Chondrocyte (in vitro differentiated cells): ENCODE measurements around the gene FOXP3. TPM values are rescaled to one million over a fixed set of nuclear protein-coding genes. Genes with fewer than 3 reads are reported as not detected.
"Not testable (repeated sequence)": the region's sequence is repeated elsewhere in the genome, so short reads cannot be mapped to it uniquely, and the experiment has no call there.

ENCODE experiments used
- DNase-seq: peaks from one replicate; pipeline ENCODE4 v3.0.0; 2021; ENCODE audit warnings: mixed read lengths, low spot score
- H3K27ac Mint-ChIP-seq: one replicate; pipeline ENCODE4 v1.8.0; 2021; ENCODE audit warnings: mild to moderate bottlenecking, moderate library complexity, mixed read lengths; ENCODE audit not compliant: unreplicated experiment
- H3K27me3 Mint-ChIP-seq: 2 replicates; pipeline ENCODE4 v1.8.0; 2021; ENCODE audit warnings: low read depth, mixed read lengths
- H3K36me3 Mint-ChIP-seq: 2 replicates; pipeline ENCODE4 v1.8.0; 2021; ENCODE audit warnings: low read depth, mixed read lengths
- H3K4me1 Mint-ChIP-seq: 2 replicates; pipeline ENCODE4 v1.8.0; 2021; ENCODE audit warnings: low read depth, mild to moderate bottlenecking, mixed read lengths
- H3K4me3 Mint-ChIP-seq: one replicate; pipeline ENCODE4 v1.8.0; 2021; ENCODE audit warnings: mild to moderate bottlenecking, moderate library complexity, mixed read lengths; ENCODE audit not compliant: unreplicated experiment
- H3K9me3 Mint-ChIP-seq: 2 replicates; pipeline ENCODE4 v1.8.0; 2021; ENCODE audit warnings: low read depth, mixed read lengths
- total RNA-seq: library from RNA; stranded (reverse); gene quantifications from 3 replicates; pipeline ENCODE4 v1.2.1, GENCODE V29; 2021
- TF ChIP-seq, protein P1 (sequence below): fragments of 200-600 bp; sonication (generic); IDR thresholded peaks from 2 replicates; pipeline ENCODE4 v1.5.0; 2021; ENCODE audit warnings: antibody characterized with exemption, mild to moderate bottlenecking, moderate library complexity

The FOXP3 gene
- total RNA-seq, 1 donor from 2014 or later, result 0.12 TPM

DNA sequence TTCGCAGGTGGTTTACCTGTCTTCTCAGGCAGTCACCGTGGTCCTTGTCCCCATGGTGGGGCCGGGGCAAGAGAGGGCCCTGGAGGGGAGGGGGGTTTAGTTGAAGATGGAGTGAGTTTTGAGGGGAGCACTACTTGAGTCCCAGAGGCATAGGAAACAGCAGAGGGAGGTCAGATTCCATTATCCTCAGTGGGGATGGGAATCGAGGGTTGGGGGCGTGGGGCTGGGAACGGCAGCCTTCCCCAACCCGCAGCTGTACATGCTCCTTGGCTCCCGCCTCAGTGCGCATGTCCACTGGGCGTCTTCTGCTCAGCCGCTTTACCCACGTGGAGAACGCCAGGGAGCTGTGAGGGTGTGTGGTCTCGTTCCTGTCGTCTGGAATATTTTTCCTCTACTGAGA lies 38.8 kb upstream of the FOXP3 start, which contains the start of gene GAGE10:
TSS of gene GAGE10 (plus strand) at position 301 of the 400 bp plus-strand sequence. CDS start 1,214 bp downstream, outside the sequence.
- no peaks in the 10 kb centered on the region for H3K27me3 Mint-ChIP-seq
- peaks cover 4% of the 10 kb centered on the region for H3K9me3 Mint-ChIP-seq

DNA sequence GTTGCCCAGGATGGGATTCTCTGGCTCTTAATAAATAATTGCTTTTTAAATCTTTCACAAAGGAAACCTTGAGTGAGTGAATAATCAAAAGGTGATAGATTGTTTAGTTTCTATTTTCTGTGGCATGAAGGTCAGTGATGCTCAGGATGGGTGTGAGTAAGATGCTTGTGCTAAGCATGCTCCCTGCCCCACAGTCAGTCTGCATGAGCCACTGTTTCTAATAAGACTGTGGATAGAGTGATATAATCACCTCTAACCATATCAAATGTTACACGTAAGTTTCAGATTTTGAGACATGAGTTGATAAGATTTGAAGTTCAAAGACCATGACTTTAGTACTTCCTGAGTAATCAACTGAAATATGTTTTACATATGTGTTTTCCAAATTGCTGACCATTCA lies 36.2 kb upstream of the FOXP3 start:
- no peaks in the 10 kb centered on the region for H3K36me3 Mint-ChIP-seq

More for the DNA sequence above, 38.8 kb upstream of the FOXP3 start, which contains the start of gene GAGE10:
- H3K4me3 Mint-ChIP-seq, result no peak within 1 kb of the TSS
- no peaks in the 10 kb centered on the region for H3K36me3 Mint-ChIP-seq
- no peak for DNase-seq
- H3K4me1 Mint-ChIP-seq, result no peaks in the 10 kb centered on the region
- H3K27ac Mint-ChIP-seq, result no peak within 1 kb of the TSS
- TF ChIP-seq, protein P1, sequence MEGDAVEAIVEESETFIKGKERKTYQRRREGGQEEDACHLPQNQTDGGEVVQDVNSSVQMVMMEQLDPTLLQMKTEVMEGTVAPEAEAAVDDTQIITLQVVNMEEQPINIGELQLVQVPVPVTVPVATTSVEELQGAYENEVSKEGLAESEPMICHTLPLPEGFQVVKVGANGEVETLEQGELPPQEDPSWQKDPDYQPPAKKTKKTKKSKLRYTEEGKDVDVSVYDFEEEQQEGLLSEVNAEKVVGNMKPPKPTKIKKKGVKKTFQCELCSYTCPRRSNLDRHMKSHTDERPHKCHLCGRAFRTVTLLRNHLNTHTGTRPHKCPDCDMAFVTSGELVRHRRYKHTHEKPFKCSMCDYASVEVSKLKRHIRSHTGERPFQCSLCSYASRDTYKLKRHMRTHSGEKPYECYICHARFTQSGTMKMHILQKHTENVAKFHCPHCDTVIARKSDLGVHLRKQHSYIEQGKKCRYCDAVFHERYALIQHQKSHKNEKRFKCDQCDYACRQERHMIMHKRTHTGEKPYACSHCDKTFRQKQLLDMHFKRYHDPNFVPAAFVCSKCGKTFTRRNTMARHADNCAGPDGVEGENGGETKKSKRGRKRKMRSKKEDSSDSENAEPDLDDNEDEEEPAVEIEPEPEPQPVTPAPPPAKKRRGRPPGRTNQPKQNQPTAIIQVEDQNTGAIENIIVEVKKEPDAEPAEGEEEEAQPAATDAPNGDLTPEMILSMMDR, result no peak

DNA sequence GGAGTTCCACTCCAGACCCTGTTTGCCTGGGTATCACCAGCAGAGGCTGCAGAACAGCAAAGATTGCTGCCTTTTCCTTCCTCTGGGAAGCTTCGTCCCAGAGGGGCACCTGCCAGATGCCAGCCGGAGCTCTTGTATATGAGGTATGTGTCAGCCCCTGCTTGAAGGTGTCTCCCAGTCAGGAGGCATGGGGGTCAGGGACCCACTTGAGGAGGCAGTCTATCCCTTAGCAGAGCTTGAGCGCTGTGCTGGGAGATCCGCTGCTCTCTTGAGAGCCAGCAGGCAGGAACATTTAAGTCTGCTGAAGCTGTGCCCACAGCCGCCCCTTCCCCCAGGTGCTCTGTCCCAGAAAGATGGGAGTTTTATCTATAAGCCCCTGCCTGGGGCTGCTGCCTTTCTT lies 34.8 kb upstream of the FOXP3 start:
- H3K27me3 Mint-ChIP-seq, H3K4me1 Mint-ChIP-seq, H3K36me3 Mint-ChIP-seq, H3K9me3 Mint-ChIP-seq, DNase-seq, H3K27ac Mint-ChIP-seq, H3K4me3 Mint-ChIP-seq: not testable (repeated sequence)

More for the DNA sequence above, 36.2 kb upstream of the FOXP3 start:
- H3K4me3 Mint-ChIP-seq, result no peak overlapping the region
- no peak overlapping the region for H3K27ac Mint-ChIP-seq
- H3K4me1 Mint-ChIP-seq, result no peaks in the 10 kb centered on the region
- TF ChIP-seq, protein P1, result no peak
- H3K9me3 Mint-ChIP-seq, result peaks cover 9% of the 10 kb centered on the region
- no peaks in the 10 kb centered on the region for H3K27me3 Mint-ChIP-seq
- DNase-seq, result no peak

- Mint-ChIP-seq H3K9me3 (peaks cover 9% of the 10 kb centered on the region), H3K4me1 (no peaks in the 10 kb centered on the region), H3K27me3 (no peaks in the 10 kb centered on the region), H3K27ac (no peak overlapping the region), H3K36me3 (no peaks in the 10 kb centered on the region), H3K4me3 (no peak overlapping the region)
- no peak for DNase-seq
- TF ChIP-seq, protein P1, result no peak
Measured at GRCh38 chrX:49292400-49293362, 28.2 kb upstream of the FOXP3 start.

DNA sequence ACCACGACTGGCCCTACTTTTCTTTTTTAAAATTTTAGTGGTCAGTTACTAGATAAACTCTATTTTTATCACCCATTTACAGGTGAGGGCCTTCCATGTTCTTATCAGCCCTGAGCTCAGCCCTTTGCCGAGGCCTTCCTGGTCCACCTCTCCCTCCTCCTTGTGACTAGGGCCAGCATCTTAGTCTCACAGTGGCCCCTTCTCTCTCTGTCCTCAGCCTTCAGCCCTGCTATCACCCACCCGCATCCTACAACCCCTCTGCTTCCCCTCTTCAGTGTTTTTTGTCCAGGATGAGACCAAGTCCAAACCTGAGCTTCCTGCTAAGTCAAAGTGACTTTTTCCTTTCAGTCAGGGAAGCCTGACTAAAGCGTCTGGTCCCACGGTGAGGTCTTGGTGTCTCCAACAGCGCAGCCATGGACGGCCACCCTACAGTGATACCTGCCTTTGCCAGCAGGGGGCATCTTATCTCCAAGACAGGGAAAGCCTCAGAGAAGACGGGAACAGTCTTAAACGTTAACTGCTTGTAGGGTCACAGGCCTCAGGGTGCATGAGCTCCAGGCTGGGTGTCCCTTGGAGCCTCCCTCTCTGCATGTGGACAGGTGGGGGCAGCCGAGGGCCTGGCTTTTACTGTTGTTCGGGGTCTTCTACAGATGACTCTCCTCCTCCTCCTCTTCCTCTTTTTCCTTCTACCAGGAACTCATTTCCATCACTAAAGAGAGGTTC lies 27.3 kb upstream of the FOXP3 start:
- TF ChIP-seq, protein P1, result peak; percentile 77
- no peaks in the 10 kb centered on the region for H3K27me3 Mint-ChIP-seq
- no peaks in the 10 kb centered on the region for H3K4me1 Mint-ChIP-seq
- H3K36me3 Mint-ChIP-seq, result no peaks in the 10 kb centered on the region
- H3K27ac Mint-ChIP-seq, result no peak overlapping the region
- H3K4me3 Mint-ChIP-seq, result no peak overlapping the region
- H3K9me3 Mint-ChIP-seq, result peaks cover 11% of the 10 kb centered on the region
- DNase-seq, result no peak
